Stimulated activated CD4-positive, alpha-beta T cell treated with anti-CD3 and anti-CD28 coated beads, Interleukin-4, amount 100 ng/mL, for 48 hours (primary cell): Measurements from ENCODE around the gene EFNB2.

ENCODE experiments used
- DNase-seq, 2 donors: peaks; one replicate each; pipeline ENCODE4 v3.0.0-alpha.2; 2020; ENCODE audit warnings: low read depth in 2 of 2

Gene EFNB2

GRCh38 chr13:106550570-106551135 lies 15.2 kb upstream of the EFNB2 start:
- DNase-seq: no peak

DNA sequence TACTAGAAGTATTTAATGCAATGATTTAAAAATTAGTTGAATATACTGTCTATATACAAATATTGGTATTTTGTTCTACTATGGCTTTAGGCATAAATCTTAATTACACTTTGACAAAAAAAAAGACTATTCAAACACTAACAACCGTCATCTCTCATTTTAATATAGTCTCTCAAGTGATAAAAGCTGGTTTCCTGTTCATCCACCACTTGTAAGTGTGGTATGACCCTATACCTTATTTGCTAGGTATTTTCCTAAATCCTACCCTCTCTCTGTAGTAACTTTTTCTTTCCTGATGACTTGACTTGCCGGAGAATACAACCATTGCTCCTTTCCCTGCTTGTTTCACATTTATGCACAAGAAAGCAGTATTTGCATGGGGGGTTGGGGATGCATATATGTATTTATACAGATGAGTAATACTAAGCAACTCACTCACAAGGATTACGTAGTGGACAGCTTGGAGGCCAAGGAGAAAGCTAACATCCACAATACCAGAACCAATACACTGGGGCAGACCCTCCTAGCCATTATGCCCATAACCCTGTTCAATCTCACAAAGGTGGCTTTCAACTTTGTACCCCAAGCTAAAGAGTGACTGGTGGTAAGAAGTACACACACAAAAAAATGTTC lies 12.7 kb upstream of the EFNB2 start:
- no peak for DNase-seq

DNA sequence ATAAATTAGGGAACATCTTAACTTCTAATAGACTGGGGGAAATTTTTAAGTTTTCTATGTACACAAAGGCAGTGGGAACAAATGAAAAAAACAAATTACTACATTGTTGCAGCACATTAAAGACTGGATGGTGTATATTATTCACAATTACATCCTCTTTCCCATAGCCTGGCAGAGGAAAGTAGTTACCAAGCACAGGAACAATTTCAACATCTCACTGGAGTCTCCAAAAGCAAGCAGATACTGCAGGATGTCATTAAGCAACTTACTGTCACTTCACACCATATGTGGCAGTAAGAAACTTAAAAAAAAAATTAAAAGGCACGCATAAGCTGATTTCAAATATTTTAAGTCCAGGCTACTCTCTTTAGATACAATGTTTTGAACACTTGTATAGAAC lies 6.4 kb upstream of the EFNB2 start:
- DNase-seq: no peak

- no peak for DNase-seq
Measured at GRCh38 chr13:106540613-106541012, 5.2 kb upstream of the EFNB2 start.

DNA sequence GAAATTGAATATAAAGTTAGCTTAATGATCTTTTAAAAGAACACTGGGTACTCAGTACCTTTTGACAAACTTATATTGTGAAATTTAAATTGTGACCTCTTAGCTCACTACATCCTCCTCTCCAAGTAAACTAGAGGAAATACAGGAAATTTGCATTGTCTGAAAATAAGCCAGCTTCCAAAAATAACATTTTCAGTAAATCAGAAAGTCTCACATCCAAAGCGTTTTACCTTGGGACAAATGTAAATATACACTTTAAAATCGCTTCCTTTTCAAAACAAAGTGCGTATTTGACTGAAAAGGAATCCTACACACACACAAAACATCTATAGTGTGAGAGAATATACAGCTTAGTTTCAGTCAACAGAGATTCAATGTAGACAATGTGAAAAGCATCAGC lies 2.1 kb upstream of the EFNB2 start:
- DNase-seq: no peak

DNA sequence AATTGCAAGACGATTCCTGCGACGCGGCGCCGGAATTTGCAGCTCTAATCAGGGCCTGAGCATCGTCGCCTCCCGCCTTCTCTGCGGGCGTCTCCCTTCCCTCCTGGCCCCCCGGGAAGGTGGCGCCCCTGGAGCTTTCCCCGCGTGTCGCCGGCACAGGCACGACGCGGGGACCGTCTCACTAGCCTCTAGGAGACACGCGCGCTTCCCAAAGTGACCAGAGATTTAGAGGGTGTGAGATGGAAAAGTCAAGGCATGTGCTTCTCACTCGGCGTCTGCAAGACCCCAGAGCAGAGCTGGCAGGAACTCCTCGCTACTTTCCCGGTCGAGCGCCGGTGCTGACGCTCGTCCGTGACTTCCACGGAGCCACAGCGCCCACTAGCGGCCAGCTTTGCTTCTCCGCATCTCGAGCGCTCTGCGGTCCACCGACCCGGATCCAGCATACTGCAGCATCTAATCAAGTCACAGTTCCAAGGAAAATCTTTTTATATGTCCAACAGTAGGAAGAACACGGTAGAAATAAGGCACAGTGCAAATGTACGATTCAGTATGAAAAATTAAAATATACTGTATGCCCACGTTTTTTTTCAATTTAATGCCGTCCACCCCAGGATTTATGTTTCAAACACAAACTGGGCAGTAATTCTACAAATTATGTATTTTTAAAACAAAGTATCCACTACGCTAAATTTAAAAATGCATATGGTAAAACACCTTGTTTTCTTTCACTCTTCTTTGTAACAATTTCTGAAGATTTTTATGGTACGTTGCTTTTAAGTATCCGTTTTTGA lies 977 bp upstream of the EFNB2 start:
- DNase-seq: peak; percentile 82 to 91

GRCh38 chr13:106534639-106535551 lies 567 bp downstream of the EFNB2 start:
- DNase-seq: no peak

DNA sequence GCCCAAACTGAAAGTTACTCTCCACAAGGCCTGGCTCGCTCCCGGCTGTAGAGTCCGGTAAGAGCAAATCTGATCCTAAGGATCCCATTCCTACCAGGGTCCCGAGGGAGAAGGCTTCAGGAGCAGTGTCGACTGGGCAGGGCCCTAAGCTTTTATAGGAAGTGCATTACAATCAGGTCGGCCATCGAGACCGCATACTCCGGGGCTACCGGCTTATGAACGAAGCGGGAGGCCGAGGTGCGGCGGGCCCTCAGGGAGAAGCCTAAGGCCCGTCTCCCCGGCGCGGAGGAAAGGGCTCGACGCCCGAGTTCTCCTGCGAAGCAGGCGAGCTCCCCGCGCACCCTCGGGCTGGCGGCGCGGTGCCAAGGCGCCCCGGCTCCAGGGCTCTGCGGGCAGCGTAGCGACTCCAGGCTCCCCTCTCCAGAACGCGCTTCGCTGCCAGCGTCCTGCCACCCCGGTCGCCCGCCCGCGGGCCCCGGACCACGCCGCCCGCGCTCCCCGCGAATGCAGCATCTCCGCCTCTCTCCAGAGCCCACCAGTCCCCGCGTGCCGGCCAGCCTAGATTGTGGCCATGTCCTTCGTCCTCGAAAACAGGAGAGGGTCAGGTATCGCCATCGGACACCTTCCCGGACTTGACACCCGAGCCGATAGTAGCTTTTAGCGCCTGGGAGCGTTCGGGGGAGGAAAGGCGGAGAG lies 1.4 kb downstream of the EFNB2 start:
- DNase-seq: peak in 1 of 2 donors; percentile 8

GRCh38 chr13:106533101-106533942 lies 2.1 kb downstream of the EFNB2 start:
- DNase-seq: peak in 1 of 2 donors; percentile 3

- no peak for DNase-seq
Measured at GRCh38 chr13:106532111-106532929, 3.1 kb downstream of the EFNB2 start.

GRCh38 chr13:106530980-106531481 lies 4.4 kb downstream of the EFNB2 start:
- no peak for DNase-seq

- DNase-seq: no peak
Measured at GRCh38 chr13:106530171-106530851, 5.2 kb downstream of the EFNB2 start.

- no peak for DNase-seq
Measured at GRCh38 chr13:106529415-106530170, 5.9 kb downstream of the EFNB2 start.

- no peak for DNase-seq
Measured at GRCh38 chr13:106528718-106529414, 6.6 kb downstream of the EFNB2 start.

- no peak for DNase-seq
Measured at GRCh38 chr13:106527826-106528225, 7.6 kb downstream of the EFNB2 start.

GRCh38 chr13:106527445-106527801 lies 8.0 kb downstream of the EFNB2 start:
- DNase-seq: no peak

DNA sequence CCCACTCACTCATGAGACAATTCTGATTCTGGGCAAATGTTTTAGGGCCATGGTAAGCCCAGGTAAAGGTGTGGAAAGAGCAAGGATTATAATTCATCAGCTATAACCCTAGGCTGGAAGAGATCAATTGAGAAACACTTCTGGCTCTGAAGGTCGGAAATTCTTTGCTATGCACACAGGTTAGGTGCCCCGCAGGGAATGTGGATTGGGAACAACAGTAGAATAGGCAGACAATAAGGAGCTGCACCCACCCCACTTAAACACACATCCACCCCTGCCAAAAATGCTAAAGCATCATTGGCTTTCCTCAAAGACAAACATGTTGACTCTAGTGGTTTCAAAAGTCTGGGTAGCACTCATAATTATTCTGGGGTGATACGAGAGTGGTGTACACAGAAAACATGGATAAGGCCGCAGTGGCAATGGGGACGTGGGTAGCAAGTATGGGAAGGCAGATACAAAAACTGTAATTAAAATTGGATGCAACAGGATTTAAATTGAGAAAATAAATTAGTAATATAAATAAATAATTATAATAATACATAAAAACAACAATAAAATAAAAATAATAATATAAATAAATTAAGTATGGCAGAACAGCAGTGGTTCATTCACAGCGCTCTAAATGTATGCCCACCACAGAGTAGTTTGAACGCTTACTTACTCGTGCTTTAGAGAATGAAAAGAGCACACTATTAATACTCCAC lies 8.6 kb downstream of the EFNB2 start:
- DNase-seq: no peak
